GM19438 (cell line): ENCODE results near the gene ZFHX2.
"Not testable (repeated sequence)": the region's sequence is repeated elsewhere in the genome, so short reads cannot be mapped to it uniquely, and the experiment has no call there.

Experiments used
- ATAC-seq: cut with Tn5 transposase; IDR thresholded peaks from one replicate; pipeline ENCODE4 v1.9.1; 2021; ENCODE audit warnings: low read depth; ENCODE audit not compliant: unreplicated experiment

Gene ZFHX2

DNA sequence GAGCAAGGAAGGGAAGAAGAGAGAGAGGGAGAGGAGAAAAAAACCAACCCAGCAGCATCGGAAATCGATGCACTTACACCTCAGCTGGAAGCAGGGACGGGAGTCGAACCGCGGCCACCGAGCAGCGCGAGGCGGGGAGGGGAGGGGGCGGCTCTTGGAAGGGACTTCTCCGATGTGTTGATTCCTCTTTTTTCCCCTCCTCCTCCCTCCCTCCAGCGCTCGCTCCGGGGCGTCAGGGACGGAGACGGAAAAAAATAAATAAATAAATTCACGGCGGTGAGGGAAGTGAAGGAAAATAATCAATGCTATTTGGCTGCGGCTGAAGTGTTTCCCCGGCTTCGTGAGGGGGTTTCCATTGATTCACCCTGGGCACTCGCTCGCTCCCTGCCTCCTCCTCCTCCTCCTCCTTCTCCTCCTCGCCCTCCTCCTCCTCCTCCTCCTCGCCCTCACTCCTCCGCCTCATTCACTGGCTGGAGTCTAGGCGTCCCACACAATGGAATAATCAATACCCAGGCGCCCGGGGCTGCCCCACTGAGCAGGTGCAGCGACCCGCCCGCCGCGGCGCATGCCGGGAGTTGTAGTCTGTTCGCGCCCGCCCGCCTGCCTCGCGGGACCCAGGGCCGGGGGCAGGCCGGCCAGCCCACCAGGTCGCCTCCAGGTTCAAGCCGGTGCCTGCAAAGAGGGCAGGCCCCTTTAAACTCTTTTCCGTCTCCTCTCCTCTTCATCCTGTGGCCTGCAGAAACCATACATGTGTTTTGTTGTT, at the start of gene ZFHX2:
ZFHX2 (minus strand) TSS at position 500 of the 763 bp plus-strand sequence. CDS start 16,440 bp downstream, outside the sequence.
- peak; percentile 57 for ATAC-seq

- ATAC-seq: no peak
Measured at GRCh38 chr14:23600806-23601205, 49.2 kb upstream of the ZFHX2 start.

DNA sequence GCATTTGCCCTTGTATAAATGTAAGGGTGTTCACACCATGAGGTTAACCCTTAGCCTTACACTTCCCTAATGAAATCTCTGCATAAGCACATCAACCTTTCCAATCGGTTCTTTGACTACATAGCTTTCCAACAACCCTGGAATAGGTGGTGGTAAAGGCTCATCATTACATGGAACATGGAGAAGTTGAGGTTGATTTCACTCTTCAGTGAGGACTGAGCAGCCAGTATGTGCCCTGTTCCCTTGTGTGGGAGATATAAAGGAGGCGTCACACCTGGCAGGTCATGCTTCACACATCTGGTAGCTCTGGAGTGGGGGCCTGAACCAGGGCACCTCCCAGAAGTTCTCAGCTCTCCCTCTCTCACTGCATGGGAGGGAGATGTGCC, 48.8 kb upstream of the ZFHX2 start:
- no peak for ATAC-seq

GRCh38 chr14:23594191-23594590, 42.6 kb upstream of the ZFHX2 start:
- not testable (repeated sequence) for ATAC-seq

DNA sequence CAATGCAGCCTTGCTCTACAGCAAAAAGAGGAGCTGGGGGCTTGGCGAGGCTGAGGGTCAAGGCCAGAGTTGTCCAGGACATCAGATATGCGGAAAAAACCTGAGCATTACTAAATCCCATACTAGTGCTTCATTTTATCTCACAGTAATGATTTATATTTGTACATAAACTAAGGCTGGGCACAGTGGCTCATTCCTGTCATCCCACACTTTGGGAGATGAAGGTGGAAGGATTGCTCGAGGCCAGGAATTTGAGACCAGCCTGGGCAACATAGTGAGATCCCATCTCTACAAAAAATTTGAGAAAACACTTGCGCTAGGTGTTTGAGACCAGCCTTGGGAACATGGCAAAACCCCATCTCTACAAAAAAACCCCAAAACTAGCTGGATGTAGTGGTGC, 38.6 kb upstream of the ZFHX2 start:
- ATAC-seq: no peak

DNA sequence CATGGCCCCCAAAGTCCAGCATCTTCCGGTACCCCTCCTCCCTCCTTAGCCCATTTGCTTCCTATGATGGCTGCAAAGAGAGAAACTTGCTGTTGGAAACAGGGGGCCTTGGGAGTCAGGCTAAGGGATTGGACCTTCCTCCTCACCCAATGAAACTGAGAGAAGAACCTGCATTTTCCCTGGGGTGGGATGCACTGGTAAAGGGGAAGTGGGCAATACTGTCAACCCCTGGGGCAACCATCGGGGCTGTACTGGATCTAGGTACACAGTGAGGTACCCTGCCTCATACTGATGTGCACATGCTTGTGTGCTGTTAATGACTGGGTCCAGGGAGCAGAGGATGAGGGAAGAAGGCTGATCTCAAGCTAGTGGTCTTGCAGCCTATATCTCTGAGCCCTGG, 38.0 kb upstream of the ZFHX2 start:
- ATAC-seq: no peak

GRCh38 chr14:23588884-23589598, 37.5 kb upstream of the ZFHX2 start:
- peak; percentile 97 for ATAC-seq

DNA sequence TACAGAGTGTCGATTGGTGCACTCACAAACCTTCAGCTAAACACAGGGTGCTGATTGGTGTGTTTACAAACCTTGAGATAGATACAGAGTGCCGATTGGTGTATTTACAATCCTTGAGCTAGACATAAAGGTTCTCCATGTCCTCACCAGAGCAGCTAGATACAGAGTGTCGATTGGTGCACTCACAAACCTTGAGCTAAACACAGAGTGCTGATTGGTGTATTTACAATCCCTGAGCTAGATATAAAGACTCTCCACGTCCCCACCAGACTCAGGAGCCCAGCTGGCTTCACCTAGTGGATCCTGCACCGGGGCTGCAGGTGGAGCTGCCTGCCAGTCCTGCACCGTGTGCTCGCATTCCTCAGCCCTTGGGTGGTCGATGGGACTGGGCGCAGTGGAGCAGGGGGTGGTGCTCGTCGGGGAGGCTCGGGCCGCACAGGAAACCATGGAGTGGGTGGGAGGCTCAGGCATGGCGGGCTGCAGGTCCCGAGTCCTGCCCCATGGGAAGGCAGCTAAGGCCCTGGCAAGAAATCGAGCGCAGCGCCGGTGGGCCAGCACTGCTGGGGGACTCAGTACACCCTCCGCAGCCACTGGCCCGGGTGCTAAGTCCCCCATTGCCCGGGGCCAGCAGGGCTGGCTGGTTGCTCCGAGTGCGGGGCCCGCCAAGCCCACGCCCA, 33.1 kb upstream of the ZFHX2 start:
- not testable (repeated sequence) for ATAC-seq

GRCh38 chr14:23583761-23584526, 32.4 kb upstream of the ZFHX2 start:
- ATAC-seq: not testable (repeated sequence)

- no peak for ATAC-seq
Measured at GRCh38 chr14:23582906-23583760, 31.6 kb upstream of the ZFHX2 start.

- ATAC-seq: no peak
Measured at GRCh38 chr14:23580948-23581281, 29.4 kb upstream of the ZFHX2 start.

DNA sequence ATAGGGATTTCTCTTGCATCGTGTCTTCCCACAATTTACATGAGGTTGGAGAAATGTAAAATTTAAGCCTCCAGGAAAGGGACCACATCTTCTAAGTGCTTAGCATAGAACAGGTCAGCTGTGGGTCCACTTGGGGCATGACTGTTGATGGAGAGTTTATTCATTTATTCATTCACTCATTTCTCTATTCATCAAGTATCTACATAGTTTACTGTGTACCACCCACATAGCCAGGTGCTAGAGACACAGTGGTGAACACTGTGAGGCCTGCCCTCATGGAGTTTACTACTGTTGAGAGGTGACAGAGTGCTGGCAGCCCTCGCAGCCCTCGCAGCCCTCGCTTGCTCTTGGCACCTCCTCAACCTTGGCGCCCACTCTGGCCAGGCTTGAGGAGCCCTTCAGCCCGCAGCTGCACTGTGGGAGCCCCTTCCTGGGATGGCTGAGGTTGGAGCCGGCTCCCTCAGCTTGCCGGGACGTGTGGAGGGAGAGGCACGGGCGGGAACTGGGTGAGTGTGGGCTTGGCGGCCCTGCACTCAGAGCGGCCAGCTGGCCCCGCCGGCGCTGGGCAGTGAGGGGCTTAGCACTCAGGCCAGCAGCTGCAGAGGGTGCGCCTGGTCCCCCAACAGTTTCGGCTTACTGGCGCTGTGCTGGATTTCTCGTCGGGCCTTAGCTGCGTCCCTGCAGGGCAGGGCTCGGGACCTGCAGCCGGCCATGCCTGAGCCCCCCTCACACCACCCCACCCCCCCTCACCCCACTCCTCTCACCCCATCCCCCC, 28.8 kb upstream of the ZFHX2 start:
- ATAC-seq: no peak

DNA sequence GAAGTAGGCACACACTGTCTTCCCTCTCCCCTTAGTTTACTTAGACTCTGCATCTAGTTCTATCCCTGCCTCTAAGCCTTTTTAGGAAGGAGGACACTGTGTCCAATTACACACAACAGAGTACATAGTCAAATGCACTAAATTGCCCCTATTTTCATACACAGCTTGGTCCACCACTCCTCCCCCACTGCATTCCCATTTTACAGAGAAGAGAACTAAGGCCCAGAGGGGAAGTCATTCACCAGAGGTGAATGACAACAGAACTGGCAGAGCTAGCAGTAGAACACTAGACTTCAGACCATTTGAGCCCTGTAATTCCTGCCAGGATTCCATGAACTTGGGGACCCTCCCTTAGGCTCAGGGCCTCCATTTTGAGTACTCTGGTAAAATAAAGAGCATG, 28.2 kb upstream of the ZFHX2 start:
- no peak for ATAC-seq

DNA sequence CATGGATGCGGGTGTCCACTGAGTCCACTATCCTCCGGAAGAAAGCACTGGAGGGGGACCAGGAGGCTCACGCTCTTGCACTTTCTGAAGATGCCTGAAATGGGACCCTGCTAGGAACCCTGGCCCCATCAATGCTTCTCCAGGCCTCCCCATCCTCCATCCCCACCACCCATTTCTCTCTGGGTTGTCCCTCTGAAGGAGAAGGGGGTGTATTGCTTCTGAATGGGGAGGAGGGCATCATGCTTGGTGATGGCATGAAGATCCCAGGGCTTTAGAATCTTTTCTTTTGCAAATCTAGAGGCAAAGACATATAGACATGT, 27.7 kb upstream of the ZFHX2 start:
- no peak for ATAC-seq

DNA sequence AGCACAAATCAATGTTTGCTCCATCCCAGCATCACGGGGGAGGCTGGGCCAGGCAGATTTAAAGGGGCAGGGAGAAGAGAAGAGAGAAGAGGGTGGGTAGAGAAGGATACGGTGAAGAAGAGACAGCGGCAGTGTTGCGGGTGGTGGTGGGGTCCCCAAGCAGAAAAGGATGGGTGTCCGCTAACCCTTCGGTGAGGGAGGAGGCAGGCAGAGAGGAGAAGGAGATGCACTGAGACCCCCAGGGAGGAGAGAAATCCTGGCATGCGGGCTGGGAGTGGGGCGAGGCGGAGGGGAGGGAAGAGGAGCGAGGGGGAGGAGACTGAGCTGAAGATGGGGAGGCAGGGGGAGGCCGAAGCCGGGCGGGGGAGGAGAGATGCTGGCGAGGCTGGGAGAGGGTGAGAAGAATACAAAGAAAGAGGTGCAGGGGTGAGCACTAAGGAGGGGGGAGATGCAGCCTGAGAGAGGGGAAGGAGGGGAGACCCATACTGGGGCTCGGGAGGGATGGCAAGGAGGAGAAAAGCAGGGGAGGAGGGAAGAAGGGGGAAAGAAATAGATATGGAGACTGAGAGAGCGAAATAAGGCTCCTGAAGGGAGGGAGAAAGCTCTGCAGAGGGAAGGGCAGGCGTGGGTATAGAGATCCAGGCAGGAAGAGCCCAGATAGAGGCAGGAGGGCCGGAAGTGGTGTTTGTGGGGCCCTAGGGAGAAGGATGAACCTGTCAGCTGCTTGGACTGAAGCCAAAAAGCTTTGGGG, 27.2 kb upstream of the ZFHX2 start, which contains the start of gene JPH4:
JPH4 (minus strand) TSS at position 231 of the 751 bp plus-strand sequence. CDS start 1,337 bp downstream, outside the sequence.
- ATAC-seq: no peak

- no peak for ATAC-seq
Measured at GRCh38 chr14:23577710-23578392, 26.3 kb upstream of the ZFHX2 start.

- ATAC-seq: no peak
Measured at GRCh38 chr14:23577004-23577681, 25.6 kb upstream of the ZFHX2 start.
